ENCODE measurements around the gene DCANP1.

DCANP1 gene

GRCh38 chr5:135456238-135457099, 9.3 kb upstream of the DCANP1 start:
- DNase-seq = no peak

GRCh38 chr5:135455876-135456237, 8.7 kb upstream of the DCANP1 start:
- DNase-seq = no peak

GRCh38 chr5:135454946-135455345, 7.8 kb upstream of the DCANP1 start:
- DNase-seq = no peak

GRCh38 chr5:135453613-135454012, 6.5 kb upstream of the DCANP1 start:
- DNase-seq = no peak

- DNase-seq = no peak
These were observed 5.3 kb upstream of the DCANP1 start, which contains the start of gene TIFAB for GRCh38 chr5:135452321-135453030. TSS of gene TIFAB (minus strand) at chr5:135452351. CDS start at chr5:135449939, 2,412 bp downstream.

- DNase-seq = no peak
These were observed 4.6 kb upstream of the DCANP1 start for GRCh38 chr5:135451581-135452320.

GRCh38 chr5:135450952-135451351, 3.8 kb upstream of the DCANP1 start:
- no peak for DNase-seq

- DNase-seq = no peak
These were observed 3.2 kb upstream of the DCANP1 start for GRCh38 chr5:135450336-135450735.

- no peak for DNase-seq
These were observed 2.5 kb upstream of the DCANP1 start for GRCh38 chr5:135449644-135450043.

- no peak for DNase-seq
These were observed 1.8 kb upstream of the DCANP1 start for GRCh38 chr5:135448791-135449507.

GRCh38 chr5:135448071-135448739, 1.1 kb upstream of the DCANP1 start:
- no peak for DNase-seq

- DNase-seq = no peak
These were observed 533 bp downstream of the DCANP1 start for GRCh38 chr5:135446615-135447014.

GRCh38 chr5:135446206-135446605, 942 bp downstream of the DCANP1 start:
- no peak for DNase-seq

- no peak for DNase-seq
These were observed 1.7 kb downstream of the DCANP1 start for GRCh38 chr5:135445306-135445985.

GRCh38 chr5:135444881-135445280, 2.3 kb downstream of the DCANP1 start:
- DNase-seq = no peak

GRCh38 chr5:135444360-135444759, 2.8 kb downstream of the DCANP1 start:
- DNase-seq = no peak

- DNase-seq = no peak
These were observed 3.8 kb downstream of the DCANP1 start for GRCh38 chr5:135443161-135443960.

GRCh38 chr5:135442431-135443160, 4.6 kb downstream of the DCANP1 start:
- DNase-seq = no peak

GRCh38 chr5:135441919-135442318, 5.2 kb downstream of the DCANP1 start:
- DNase-seq = peak; percentile 1

GRCh38 chr5:135441350-135441831, 5.8 kb downstream of the DCANP1 start:
- peak; percentile 1 for DNase-seq

Measured in stimulated activated CD4-positive, alpha-beta T cell treated with anti-CD3 and anti-CD28 coated beads, Interleukin-4, amount 100 ng/mL, for 24 hours (primary cell).